GM06990 (cell line): ENCODE results near the gene TADA1.

Experiments used
- DNase-seq: peaks from one replicate; pipeline ENCODE4 v3.0.0-alpha.2; 2011; ENCODE audit not compliant: insufficient read length; ENCODE audit errors: extremely low read depth
- H3K27me3 ChIP-seq: replicated peaks from 2 replicates; pipeline ENCODE4 v1.6.0; 2011; ENCODE audit warnings: low read length; ENCODE audit not compliant: control insufficient read depth, insufficient read depth
- H3K36me3 ChIP-seq: 2 replicates; pipeline ENCODE4 v1.5.1; 2011; ENCODE audit warnings: low read length; ENCODE audit not compliant: control insufficient read depth, insufficient read depth
- H3K4me3 ChIP-seq: replicated peaks from 2 replicates; pipeline ENCODE4 v1.5.1; 2011; ENCODE audit warnings: low read depth, mild to moderate bottlenecking, control low read depth, low read length
- CTCF ChIP-seq: IDR thresholded peaks from 2 replicates; pipeline ENCODE4 v1.5.1; 2011; ENCODE audit warnings: low read length, control low read depth, mild to moderate bottlenecking, inconsistent platforms; ENCODE audit not compliant: insufficient read depth, poor library complexity, severe bottlenecking

The TADA1 gene

DNA sequence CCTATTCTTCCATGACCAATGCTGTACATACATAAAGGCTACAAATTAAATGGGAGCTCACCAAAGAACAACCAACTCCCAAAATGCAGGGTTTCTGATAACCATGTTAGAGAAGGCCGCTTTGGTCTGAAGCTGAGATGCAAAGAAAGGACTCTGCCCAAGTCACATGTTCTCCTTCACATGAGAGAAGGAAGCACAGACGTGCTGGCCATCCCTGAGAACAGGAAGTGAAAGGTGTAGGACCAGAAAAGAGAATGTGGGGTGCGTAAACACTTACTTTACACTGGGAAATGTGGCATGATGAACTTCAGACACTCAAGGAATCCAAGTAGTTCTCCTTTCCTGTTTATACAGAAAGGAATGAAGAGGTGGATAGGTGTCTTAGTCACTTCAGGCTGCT is 31.7 kb upstream of the TADA1 start:
- Histone ChIP-seq H3K27me3 (no peaks in the 10 kb centered on the region), H3K4me3 (no peak overlapping the region), H3K36me3 (no peaks in the 10 kb centered on the region)
- no peak for TF ChIP-seq CTCF
- no peak for DNase-seq

DNA sequence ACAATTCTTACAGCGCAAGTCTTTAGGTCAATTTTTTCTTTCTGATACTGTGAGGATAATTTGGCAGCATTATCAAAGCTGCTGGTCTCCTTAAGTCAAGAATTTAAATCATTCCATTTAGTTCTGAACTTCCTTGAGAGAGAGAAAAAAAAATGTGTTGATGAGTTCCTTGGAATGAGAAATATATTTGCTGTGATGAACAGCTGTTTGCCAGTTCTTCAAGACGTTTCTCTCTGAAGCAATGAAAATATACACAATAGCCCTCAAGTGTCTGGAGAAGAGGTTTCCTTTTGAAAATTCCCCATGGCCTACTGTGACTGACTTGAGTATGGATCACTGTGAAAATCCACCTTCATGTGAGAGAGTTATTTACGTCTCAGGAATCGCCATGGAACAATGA is 31.0 kb upstream of the TADA1 start:
- no peak for TF ChIP-seq CTCF
- no peak for DNase-seq
- H3K4me3 ChIP-seq: no peak overlapping the region
- H3K27me3 ChIP-seq: no peaks in the 10 kb centered on the region
- H3K36me3 ChIP-seq: no peaks in the 10 kb centered on the region

DNA sequence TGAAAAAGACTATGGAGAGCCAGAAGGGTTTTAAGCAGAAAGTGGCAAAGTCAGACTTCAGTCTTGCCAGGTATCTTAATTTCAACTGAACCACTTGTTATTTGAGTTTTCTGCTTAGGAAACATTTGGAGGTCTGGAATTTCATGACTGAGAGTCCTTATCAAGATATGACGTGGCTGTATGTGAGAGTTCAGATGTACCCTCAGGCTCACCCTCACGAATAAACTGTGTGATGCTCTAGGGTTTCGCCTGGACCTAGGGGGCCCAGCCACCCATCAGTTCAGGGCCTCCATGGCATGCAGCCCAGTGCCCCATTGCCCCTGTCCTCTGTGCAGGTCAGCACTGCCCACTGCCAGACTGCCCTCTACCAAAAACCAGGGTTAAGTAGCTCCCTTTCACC is 30.6 kb upstream of the TADA1 start:
- TF ChIP-seq CTCF: no peak

GRCh38 chr1:166905900-166906299 is 29.8 kb upstream of the TADA1 start:
- H3K27me3 ChIP-seq: no peaks in the 10 kb centered on the region
- H3K36me3 ChIP-seq: no peaks in the 10 kb centered on the region
- no peak overlapping the region for H3K4me3 ChIP-seq
- TF ChIP-seq CTCF: no peak
- no peak for DNase-seq

More for the DNA sequence above, 30.6 kb upstream of the TADA1 start:
- Histone ChIP-seq H3K36me3 (no peaks in the 10 kb centered on the region), H3K27me3 (no peaks in the 10 kb centered on the region), H3K4me3 (no peak overlapping the region)
- DNase-seq: no peak

GRCh38 chr1:166905136-166905535 is 29.1 kb upstream of the TADA1 start:
- Histone ChIP-seq H3K27me3 (no peaks in the 10 kb centered on the region), H3K4me3 (no peak overlapping the region), H3K36me3 (no peaks in the 10 kb centered on the region)
- no peak for DNase-seq
- no peak for TF ChIP-seq CTCF

- no peak for DNase-seq
Observed at GRCh38 chr1:166903232-166903631, 27.2 kb upstream of the TADA1 start.

More at GRCh38 chr1:166903232-166903631, 27.2 kb upstream of the TADA1 start:
- H3K27me3 ChIP-seq: no peaks in the 10 kb centered on the region
- no peak overlapping the region for H3K4me3 ChIP-seq
- no peak for TF ChIP-seq CTCF
- no peaks in the 10 kb centered on the region for H3K36me3 ChIP-seq
